Parathyroid adenoma (tissue), 2 donors: ENCODE measurements around the gene THY1.

Source experiments
- H2AFZ ChIP-seq: fragments of 300-600 bp; sonication (generic); one replicate; pipeline ENCODE4 v1.7.0; 2017; ENCODE audit warnings: antibody characterized with exemption, mild to moderate bottlenecking
- H3K27ac ChIP-seq: fragments of 300-600 bp; sonication (generic); one replicate; pipeline ENCODE4 v1.7.0; 2017
- H3K27me3 ChIP-seq: fragments of 300-600 bp; sonication (generic); one replicate; pipeline ENCODE4 v1.7.0; 2017; ENCODE audit warnings: low read length; ENCODE audit not compliant: control insufficient read depth, insufficient read depth
- H3K36me3 ChIP-seq: fragments of 300-600 bp; sonication (generic); one replicate; pipeline ENCODE4 v1.7.0; 2017; ENCODE audit warnings: low read length; ENCODE audit not compliant: control insufficient read depth, insufficient read depth
- H3K4me1 ChIP-seq: fragments of 300-600 bp; sonication (generic); one replicate; pipeline ENCODE4 v1.7.0; 2017; ENCODE audit warnings: control low read depth
- H3K4me2 ChIP-seq: fragments of 300-600 bp; sonication (generic); one replicate; pipeline ENCODE4 v1.7.0; 2017; ENCODE audit warnings: low read length
- H3K4me3 ChIP-seq: fragments of 300-600 bp; sonication (generic); one replicate; pipeline ENCODE4 v1.7.0; 2017; ENCODE audit warnings: low read depth, low read length
- H3K79me2 ChIP-seq: fragments of 300-600 bp; sonication (generic); one replicate; pipeline ENCODE4 v1.7.0; 2017; ENCODE audit warnings: control low read depth
- H3K9ac ChIP-seq: fragments of 300-600 bp; sonication (generic); one replicate; pipeline ENCODE4 v1.7.0; 2017; ENCODE audit warnings: mild to moderate bottlenecking
- H3K9me3 ChIP-seq: fragments of 300-600 bp; sonication (generic); one replicate; pipeline ENCODE4 v1.7.0; 2017; ENCODE audit warnings: low read length; ENCODE audit not compliant: control insufficient read depth
- CTCF ChIP-seq: fragments of 300-600 bp; sonication (generic); IDR thresholded peaks from one replicate; pipeline ENCODE4 v1.7.0; 2017; ENCODE audit warnings: antibody characterized with exemption, mild to moderate bottlenecking
- donor health status: primary hyperparathyroidism.

Gene THY1

GRCh38 chr11:119380827-119381180 is 42.2 kb downstream of the THY1 start:
- Histone ChIP-seq H3K4me2 (peak overlapping the region; percentile 86), H3K27ac (no peak overlapping the region), H3K9ac (no peak overlapping the region), H3K4me3 (peak overlapping the region; percentile 59), H3K36me3 (no peaks in the 10 kb centered on the region), H2AFZ (peak overlapping the region; percentile 90), H3K9me3 (no peaks in the 10 kb centered on the region), H3K27me3 (no peaks in the 10 kb centered on the region), H3K4me1 (peaks cover 8% of the 10 kb centered on the region), H3K79me2 (no peaks in the 10 kb centered on the region)
- TF ChIP-seq CTCF = no peak

- Histone ChIP-seq H2AFZ (no peak overlapping the region), H3K9me3 (no peaks in the 10 kb centered on the region), H3K4me1 (peaks cover 8% of the 10 kb centered on the region), H3K9ac (no peak overlapping the region), H3K79me2 (no peaks in the 10 kb centered on the region), H3K4me3 (no peak overlapping the region), H3K27me3 (no peaks in the 10 kb centered on the region), H3K36me3 (no peaks in the 10 kb centered on the region), H3K27ac (no peak overlapping the region), H3K4me2 (no peak overlapping the region)
- TF ChIP-seq CTCF = no peak
These were observed 42.7 kb downstream of the THY1 start for GRCh38 chr11:119380160-119380826.

GRCh38 chr11:119378851-119379465 is 44.0 kb downstream of the THY1 start:
- Histone ChIP-seq H3K36me3 (no peaks in the 10 kb centered on the region), H3K9me3 (no peaks in the 10 kb centered on the region), H3K4me2 (peak overlapping the region; percentile 21), H3K9ac (no peak overlapping the region), H3K27ac (no peak overlapping the region), H2AFZ (no peak overlapping the region), H3K79me2 (no peaks in the 10 kb centered on the region), H3K27me3 (no peaks in the 10 kb centered on the region), H3K4me1 (peaks cover 11% of the 10 kb centered on the region), H3K4me3 (peak overlapping the region; percentile 16)
- TF ChIP-seq CTCF = no peak

GRCh38 chr11:119377961-119378667 is 44.9 kb downstream of the THY1 start:
- Histone ChIP-seq H3K4me2 (peak overlapping the region; percentile 21), H3K4me3 (peak overlapping the region; percentile 16), H3K36me3 (no peaks in the 10 kb centered on the region), H3K4me1 (peaks cover 11% of the 10 kb centered on the region), H3K27ac (no peak overlapping the region), H3K79me2 (no peaks in the 10 kb centered on the region), H3K27me3 (no peaks in the 10 kb centered on the region), H2AFZ (no peak overlapping the region), H3K9me3 (no peaks in the 10 kb centered on the region), H3K9ac (no peak overlapping the region)
- no peak for TF ChIP-seq CTCF
